22Rv1 (cell line): Measurements from ENCODE around the gene SERPINA12.

ENCODE experiments used
- CTCF ChIP-seq: fragments of 450-650 bp; IDR thresholded peaks from 2 replicates; pipeline ENCODE4 v1.5.1; 2017; ENCODE audit warnings: mild to moderate bottlenecking
- ZFX ChIP-seq: fragments of 450-650 bp; IDR thresholded peaks from 2 replicates; pipeline ENCODE4 v1.6.1; 2017; ENCODE audit warnings: antibody characterized with exemption, borderline replicate concordance

GRCh38 chr14:94460631-94461416 is 48.4 kb downstream of the SERPINA12 start:
- no peak for TF ChIP-seq CTCF
- TF ChIP-seq ZFX = no peak
